ENCODE data around the gene ZFHX3.

The ZFHX3 gene

GRCh38 chr16:72789921-72790320 is 258.0 kb downstream of the ZFHX3 start:
- H3K4me3 ChIP-seq (replicated peaks in 1 of 2; ENCODE audit: low read depth in 2 of 2, low read length in 2 of 2): no peak overlapping the region
- DNase-seq (ENCODE audit: low read depth in 2 of 2): no peak
- TF ChIP-seq CTCF (IDR thresholded peaks at IDR 0.05; ENCODE audit: low read depth, low read length): no peak

GRCh38 chr16:72789465-72789864 is 258.5 kb downstream of the ZFHX3 start:
- TF ChIP-seq CTCF (IDR thresholded peaks at IDR 0.05; ENCODE audit: low read depth, low read length): no peak

GRCh38 chr16:72788269-72788809 is 259.6 kb downstream of the ZFHX3 start:
- no peak for TF ChIP-seq CTCF (IDR thresholded peaks at IDR 0.05; ENCODE audit: low read depth, low read length)
- peak overlapping the region in 1 of 2 donors; percentile 52 for H3K4me3 ChIP-seq (replicated peaks in 1 of 2; ENCODE audit: low read depth in 2 of 2, low read length in 2 of 2)
- DNase-seq (ENCODE audit: low read depth in 2 of 2): no peak

More at GRCh38 chr16:72789465-72789864, 258.5 kb downstream of the ZFHX3 start:
- DNase-seq (ENCODE audit: low read depth in 2 of 2): no peak
- H3K4me3 ChIP-seq (replicated peaks in 1 of 2; ENCODE audit: low read depth in 2 of 2, low read length in 2 of 2): no peak overlapping the region

GRCh38 chr16:72787514-72788268 is 260.2 kb downstream of the ZFHX3 start:
- peak overlapping the region; percentile 44 to 52 for H3K4me3 ChIP-seq (replicated peaks in 1 of 2; ENCODE audit: low read depth in 2 of 2, low read length in 2 of 2)
- TF ChIP-seq CTCF (IDR thresholded peaks at IDR 0.05; ENCODE audit: low read depth, low read length): no peak
- peak; percentile 89 to 94 for DNase-seq (ENCODE audit: low read depth in 2 of 2)

- peak overlapping the region; percentile 26 to 44 for H3K4me3 ChIP-seq (replicated peaks in 1 of 2; ENCODE audit: low read depth in 2 of 2, low read length in 2 of 2)
- no peak for DNase-seq (ENCODE audit: low read depth in 2 of 2)
- TF ChIP-seq CTCF (IDR thresholded peaks at IDR 0.05; ENCODE audit: low read depth, low read length): no peak
Measured at GRCh38 chr16:72787130-72787513, 260.8 kb downstream of the ZFHX3 start.

- no peak for TF ChIP-seq CTCF (IDR thresholded peaks at IDR 0.05; ENCODE audit: low read depth, low read length)
- no peak for DNase-seq (ENCODE audit: low read depth in 2 of 2)
- H3K4me3 ChIP-seq (replicated peaks in 1 of 2; ENCODE audit: low read depth in 2 of 2, low read length in 2 of 2): peak overlapping the region in 1 of 2 donors; percentile 30
Measured at GRCh38 chr16:72786606-72787005, 261.3 kb downstream of the ZFHX3 start.
